VCaP (cell line): ENCODE data around the gene BMP4.

Source experiments
- H3K27ac ChIP-seq: fragments of 450-650 bp; 2 replicates; pipeline ENCODE4 v1.5.1; 2017
- TF ChIP-seq, protein P1 (sequence below): fragments of 450-650 bp; conservative IDR thresholded peaks from 2 replicates; pipeline ENCODE4 v1.5.1; 2017; ENCODE audit warnings: mild to moderate bottlenecking, moderate library complexity

Gene BMP4

GRCh38 chr14:53902307-53902706, 54.3 kb downstream of the BMP4 start:
- H3K27ac ChIP-seq, result no peak overlapping the region
- TF ChIP-seq, protein P1, sequence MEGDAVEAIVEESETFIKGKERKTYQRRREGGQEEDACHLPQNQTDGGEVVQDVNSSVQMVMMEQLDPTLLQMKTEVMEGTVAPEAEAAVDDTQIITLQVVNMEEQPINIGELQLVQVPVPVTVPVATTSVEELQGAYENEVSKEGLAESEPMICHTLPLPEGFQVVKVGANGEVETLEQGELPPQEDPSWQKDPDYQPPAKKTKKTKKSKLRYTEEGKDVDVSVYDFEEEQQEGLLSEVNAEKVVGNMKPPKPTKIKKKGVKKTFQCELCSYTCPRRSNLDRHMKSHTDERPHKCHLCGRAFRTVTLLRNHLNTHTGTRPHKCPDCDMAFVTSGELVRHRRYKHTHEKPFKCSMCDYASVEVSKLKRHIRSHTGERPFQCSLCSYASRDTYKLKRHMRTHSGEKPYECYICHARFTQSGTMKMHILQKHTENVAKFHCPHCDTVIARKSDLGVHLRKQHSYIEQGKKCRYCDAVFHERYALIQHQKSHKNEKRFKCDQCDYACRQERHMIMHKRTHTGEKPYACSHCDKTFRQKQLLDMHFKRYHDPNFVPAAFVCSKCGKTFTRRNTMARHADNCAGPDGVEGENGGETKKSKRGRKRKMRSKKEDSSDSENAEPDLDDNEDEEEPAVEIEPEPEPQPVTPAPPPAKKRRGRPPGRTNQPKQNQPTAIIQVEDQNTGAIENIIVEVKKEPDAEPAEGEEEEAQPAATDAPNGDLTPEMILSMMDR, result no peak

- TF ChIP-seq, protein P1, result no peak
- H3K27ac ChIP-seq, result no peak overlapping the region
Measured at GRCh38 chr14:53900499-53900898, 56.1 kb downstream of the BMP4 start.
